HCT116 (cell line): ENCODE results near the gene PRPF19. TPM values are rescaled to one million over a fixed set of nuclear protein-coding genes. Genes with fewer than 3 reads are reported as not detected.

Experiments
- ATAC-seq: fragments of 200-7000 bp; cut with Tn5 transposase; 2 replicates; pipeline ENCODE4 v1.9.1; 2020; ENCODE audit warnings: mild to moderate bottlenecking, moderate library complexity
- BruUV-seq: library from RNA; stranded (reverse); fragments of 400-500 nt; replicated peaks from 2 replicates; lab custom pipeline; 2021; lab: Mats Ljungman, UMichigan
- CTCF ChIA-PET: fragments of 300-600 bp; sonication (Branson Sonifier 250); formaldehyde crosslinking; loops from one replicate; lab custom pipeline; 2021; ENCODE audit warnings: antibody characterized with exemption; lab: Charles Lee
- POLR2A ChIA-PET: fragments of 300-600, 350-600 bp; sonication (Branson Sonifier 250); formaldehyde crosslinking; loops from one replicate; lab custom pipeline; 2021; ENCODE audit warnings: antibody characterized with exemption; lab: Charles Lee
- RAD21 ChIA-PET, 2 experiments: fragments of 300-600 bp; sonication (Branson Sonifier 250); formaldehyde crosslinking; loops; one replicate each; lab custom pipeline; 2023; ENCODE audit warnings: low total read pairs in 2 of 2; ENCODE audit not compliant: uncharacterized antibody in 2 of 2, unreplicated experiment in 2 of 2, low non-redundant PET in 1 of 2; lab: Charles Lee
- DNase-seq: peaks from one replicate; pipeline ENCODE4 v3.0.0-alpha.2; 2010; ENCODE audit warnings: low read depth, low spot score
- H2AFZ ChIP-seq: fragments of 200-600 bp; shearing (Covaris generic), sonication (generic); 2 replicates; pipeline ENCODE4 v1.6.1; 2017; ENCODE audit warnings: low read depth, mixed run types, mixed read lengths, antibody characterized with exemption, low read length; ENCODE audit not compliant: poor library complexity, severe bottlenecking
- H3K27ac ChIP-seq: 2 replicates; pipeline ENCODE4 v1.5.1; 2012; ENCODE audit warnings: low read depth, low read length
- H3K27me3 ChIP-seq: fragments of 200-600 bp; sonication (generic); 2 replicates; pipeline ENCODE4 v1.6.1; 2016; ENCODE audit warnings: mixed run types, low read length, mixed read lengths; ENCODE audit not compliant: insufficient read depth
- H3K36me3 ChIP-seq, 2 experiments: fragments of 200-500 bp in 1 of 2; fragments of 200-600 bp in 1 of 2; sonication (Bioruptor generic) in 1 of 2; sonication (generic) in 1 of 2; 2 replicates each; pipeline versions ENCODE4 v1.5.1 to v1.6.1; 2014 to 2016; ENCODE audit warnings: low read length in 2 of 2, inconsistent platforms in 1 of 2, mixed read lengths in 1 of 2, mixed run types in 1 of 2; ENCODE audit not compliant: insufficient read depth in 2 of 2, control insufficient read depth in 1 of 2
- H3K4me1 ChIP-seq, 2 experiments: fragments of 200-600 bp in 1 of 2; sonication (generic) in 1 of 2; 2 replicates each; pipeline versions ENCODE4 v1.5.1 to v1.6.1; 2012 to 2017; ENCODE audit warnings: low read length in 2 of 2, inconsistent platforms in 1 of 2, mild to moderate bottlenecking in 1 of 2, mixed read lengths in 1 of 2, mixed run types in 1 of 2, moderate library complexity in 1 of 2; ENCODE audit not compliant: insufficient read depth in 2 of 2, control insufficient read depth in 1 of 2
- H3K4me2 ChIP-seq: fragments of 200-600 bp; sonication (generic); 2 replicates; pipeline ENCODE4 v1.6.1; 2017; ENCODE audit warnings: mixed run types, low read length, mixed read lengths
- H3K4me3 ChIP-seq, 2 experiments: fragments of 200-600 bp in 1 of 2; sonication (generic) in 1 of 2; replicated peaks in 1 of 2; 2 replicates each; pipeline ENCODE4 v1.5.1; 2011 to 2016; ENCODE audit warnings: low read length in 2 of 2, control low read depth in 1 of 2, low read depth in 1 of 2, mild to moderate bottlenecking in 1 of 2, mixed read lengths in 1 of 2, mixed run types in 1 of 2
- H3K79me2 ChIP-seq: fragments of 200-600 bp; sonication (generic); 2 replicates; pipeline ENCODE4 v1.6.1; 2017; ENCODE audit warnings: mild to moderate bottlenecking, mixed run types, low read length, moderate library complexity, mixed read lengths; ENCODE audit not compliant: insufficient read depth
- H3K9ac ChIP-seq: fragments of 200-600 bp; sonication (generic); 2 replicates; pipeline ENCODE4 v1.6.1; 2016; ENCODE audit warnings: low read length, mixed read lengths
- H3K9me2 ChIP-seq: fragments of 200-600 bp; sonication (generic), shearing (Covaris generic); 2 replicates; pipeline ENCODE4 v1.6.1; 2017; ENCODE audit warnings: mixed run types, mild to moderate bottlenecking, moderate library complexity; ENCODE audit not compliant: insufficient read depth
- H3K9me3 ChIP-seq, 2 experiments: fragments of 200-500 bp in 1 of 2; fragments of 200-600 bp in 1 of 2; sonication (Bioruptor generic) in 1 of 2; sonication (generic) in 1 of 2; 2 replicates each; pipeline ENCODE4 v1.6.1; 2014 to 2017; ENCODE audit warnings: low read length in 2 of 2, mixed read lengths in 2 of 2, inconsistent platforms in 1 of 2, low read depth in 1 of 2, mild to moderate bottlenecking in 1 of 2, mixed run types in 1 of 2, moderate library complexity in 1 of 2; ENCODE audit not compliant: control insufficient read depth in 1 of 2, insufficient read depth in 1 of 2
- H4K20me1 ChIP-seq: fragments of 200-600 bp; sonication (generic), shearing (Covaris generic); 2 replicates; pipeline ENCODE4 v1.6.1; 2017; ENCODE audit warnings: mixed run types, mild to moderate bottlenecking, moderate library complexity; ENCODE audit not compliant: insufficient read depth
- CEBPB ChIP-seq: IDR thresholded peaks from 2 replicates; pipeline ENCODE4 v1.6.1; 2012; ENCODE audit warnings: low read depth
- EZH2phosphoT487 ChIP-seq: fragments of 200-600 bp; IDR thresholded peaks from 2 replicates; pipeline ENCODE4 v1.6.1; 2018; ENCODE audit warnings: antibody characterized with exemption, borderline replicate concordance
- FOSL1 ChIP-seq: IDR thresholded peaks from 2 replicates; pipeline ENCODE4 v1.6.1; 2012; ENCODE audit warnings: low read depth
- POLR2A ChIP-seq: IDR thresholded peaks from 2 replicates; pipeline ENCODE4 v1.7.0; 2011; ENCODE audit warnings: borderline replicate concordance; ENCODE audit not compliant: insufficient read depth, insufficient read length; ENCODE audit errors: extremely low read depth
- POLR2AphosphoS5 ChIP-seq: IDR thresholded peaks from 2 replicates; pipeline ENCODE4 v1.6.1; 2011; ENCODE audit warnings: mild to moderate bottlenecking, low read depth, low read length, moderate library complexity
- SIN3A ChIP-seq: IDR thresholded peaks from 2 replicates; pipeline ENCODE4 v1.6.1; 2012; ENCODE audit warnings: low read depth
- SP1 ChIP-seq: IDR thresholded peaks from 2 replicates; pipeline ENCODE4 v1.6.1; 2012; ENCODE audit warnings: low read depth
- TCF7L2 ChIP-seq: IDR thresholded peaks from 2 replicates; pipeline ENCODE4 v1.7.0; 2011; ENCODE audit warnings: borderline replicate concordance, inconsistent platforms; ENCODE audit not compliant: insufficient read depth, insufficient read length; ENCODE audit errors: extremely low read depth
- YY1 ChIP-seq: IDR thresholded peaks from 2 replicates; pipeline ENCODE4 v1.6.1; 2011; ENCODE audit warnings: low read length, low read depth, moderate library complexity, mild to moderate bottlenecking; ENCODE audit not compliant: insufficient replicate concordance; ENCODE audit errors: extremely low read depth
- ZFX ChIP-seq: fragments of 450-650 bp; IDR thresholded peaks from 2 replicates; pipeline ENCODE4 v1.6.1; 2017
- ZNF274 ChIP-seq: fragments of 200-500 bp; sonication (Bioruptor generic); IDR thresholded peaks from 2 replicates; pipeline ENCODE4 v1.6.1; 2014; ENCODE audit warnings: mild to moderate bottlenecking, low read depth, low read length, inconsistent platforms
- intact Hi-C: fragments of 100-400 bp; cut with micrococcal nuclease; formaldehyde crosslinking; loops from 2 replicates; pipeline ENCODE4 v1.10.0; 2022
- total RNA-seq: library from RNA; stranded (reverse); gene quantifications from one replicate; pipeline ENCODE4 v1.2.1, GENCODE V29; 2021; ENCODE audit not compliant: unreplicated experiment
- TF ChIP-seq, protein P1 (sequence below): IDR thresholded peaks from 2 replicates; pipeline ENCODE4 v1.6.1; 2012
- TF ChIP-seq, protein P2 (sequence below): IDR thresholded peaks from 2 replicates; pipeline ENCODE4 v1.6.1; 2011; ENCODE audit warnings: mild to moderate bottlenecking, low read length, moderate library complexity; ENCODE audit not compliant: insufficient replicate concordance; ENCODE audit errors: extremely low read depth
- TF ChIP-seq, protein P3 (sequence below): IDR thresholded peaks from 2 replicates; pipeline ENCODE4 v1.6.1; 2012

The PRPF19 gene
- total RNA-seq, 1 experiment from 2014 or later, result 156 TPM

DNA sequence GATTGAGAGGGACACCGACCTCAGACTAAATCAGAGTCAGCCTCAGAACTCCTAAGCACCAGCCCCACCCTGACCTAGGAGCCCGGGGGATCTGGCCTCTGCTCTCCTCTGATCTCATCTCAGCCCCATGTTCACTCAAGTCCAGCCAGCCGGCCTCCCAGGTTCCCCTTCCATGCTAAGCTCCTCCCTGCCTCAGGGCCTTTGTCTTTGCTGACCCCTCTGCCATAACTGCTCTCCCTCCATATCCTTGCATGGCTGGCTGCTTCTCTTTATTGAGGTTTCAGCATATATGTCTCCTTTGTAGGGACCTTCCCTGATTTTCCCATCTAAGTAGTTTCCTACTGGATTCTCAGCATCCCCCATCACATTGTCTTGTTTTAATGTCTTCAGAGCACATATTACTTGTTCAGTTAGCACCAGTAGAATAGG, 46.4 kb upstream of the PRPF19 start:
- H3K4me2 ChIP-seq, result no peak overlapping the region
- no peak overlapping the region for H3K9ac ChIP-seq
- intact Hi-C loops, result no loop called here
- no peaks in the 10 kb centered on the region for H3K9me2 ChIP-seq
- ChIA-PET POLR2A (no interaction called here), RAD21 (no interaction called here), CTCF (no interaction called here)
- no peaks in the 10 kb centered on the region for H3K79me2 ChIP-seq
- no peaks in the 10 kb centered on the region for H3K27me3 ChIP-seq
- no peaks in the 10 kb centered on the region for H4K20me1 ChIP-seq
- no peak overlapping the region for H2AFZ ChIP-seq
- BruUV-seq, result no TSS peak
- no peak overlapping the region for H3K27ac ChIP-seq
- no peaks in the 10 kb centered on the region for H3K9me3 ChIP-seq
- H3K36me3 ChIP-seq, result no peaks in the 10 kb centered on the region
- ATAC-seq, result no peak
- no peaks in the 10 kb centered on the region for H3K4me1 ChIP-seq
- TF ChIP-seq SIN3A, result no peak
- no peak for TF ChIP-seq ZNF274
- no peak for TF ChIP-seq EZH2phosphoT487
- TF ChIP-seq SP1, result no peak
- no peak for TF ChIP-seq TCF7L2
- no peak for TF ChIP-seq POLR2AphosphoS5
- no peak for TF ChIP-seq CEBPB
- TF ChIP-seq, protein P1, sequence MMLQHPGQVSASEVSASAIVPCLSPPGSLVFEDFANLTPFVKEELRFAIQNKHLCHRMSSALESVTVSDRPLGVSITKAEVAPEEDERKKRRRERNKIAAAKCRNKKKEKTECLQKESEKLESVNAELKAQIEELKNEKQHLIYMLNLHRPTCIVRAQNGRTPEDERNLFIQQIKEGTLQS, result no peak
- TF ChIP-seq YY1, result no peak
- TF ChIP-seq, protein P2, sequence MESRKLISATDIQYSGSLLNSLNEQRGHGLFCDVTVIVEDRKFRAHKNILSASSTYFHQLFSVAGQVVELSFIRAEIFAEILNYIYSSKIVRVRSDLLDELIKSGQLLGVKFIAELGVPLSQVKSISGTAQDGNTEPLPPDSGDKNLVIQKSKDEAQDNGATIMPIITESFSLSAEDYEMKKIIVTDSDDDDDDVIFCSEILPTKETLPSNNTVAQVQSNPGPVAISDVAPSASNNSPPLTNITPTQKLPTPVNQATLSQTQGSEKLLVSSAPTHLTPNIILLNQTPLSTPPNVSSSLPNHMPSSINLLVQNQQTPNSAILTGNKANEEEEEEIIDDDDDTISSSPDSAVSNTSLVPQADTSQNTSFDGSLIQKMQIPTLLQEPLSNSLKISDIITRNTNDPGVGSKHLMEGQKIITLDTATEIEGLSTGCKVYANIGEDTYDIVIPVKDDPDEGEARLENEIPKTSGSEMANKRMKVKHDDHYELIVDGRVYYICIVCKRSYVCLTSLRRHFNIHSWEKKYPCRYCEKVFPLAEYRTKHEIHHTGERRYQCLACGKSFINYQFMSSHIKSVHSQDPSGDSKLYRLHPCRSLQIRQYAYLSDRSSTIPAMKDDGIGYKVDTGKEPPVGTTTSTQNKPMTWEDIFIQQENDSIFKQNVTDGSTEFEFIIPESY, result no peak
- no peak for TF ChIP-seq FOSL1
- TF ChIP-seq ZFX, result no peak
- TF ChIP-seq, protein P3, sequence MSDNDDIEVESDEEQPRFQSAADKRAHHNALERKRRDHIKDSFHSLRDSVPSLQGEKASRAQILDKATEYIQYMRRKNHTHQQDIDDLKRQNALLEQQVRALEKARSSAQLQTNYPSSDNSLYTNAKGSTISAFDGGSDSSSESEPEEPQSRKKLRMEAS, result no peak
- TF ChIP-seq POLR2A, result no peak
- H3K4me3 ChIP-seq, result no peak overlapping the region
- no peak for DNase-seq
